Fibroblast of villous mesenchyme (primary cell): ENCODE data around the gene CEACAM4. TPM values are rescaled to one million over a fixed set of nuclear protein-coding genes. Genes with fewer than 3 reads are reported as not detected.

Source experiments
- DNase-seq: peaks from one replicate; pipeline ENCODE4 v3.0.0-alpha.2; 2010; ENCODE audit warnings: low read depth
- H3K4me3 ChIP-seq: 2 replicates; pipeline ENCODE4 v1.5.1; 2011; ENCODE audit warnings: low read depth, mild to moderate bottlenecking, low read length
- small RNA-seq: library from RNA; depleted of rRNA; stranded (forward); fragments of <200 nt; gene quantifications from one replicate; pipeline ENCODE3, GENCODE V24; 2012
- total RNA-seq: library from RNA; depleted of rRNA; stranded (reverse); fragments of >200 nt; gene quantifications from 2 replicates; pipeline ENCODE4 v1.2.3, GENCODE V29; 2012
- TF ChIP-seq, protein P1 (sequence below): IDR thresholded peaks from 2 replicates; pipeline ENCODE4 v1.5.1; 2012; ENCODE audit warnings: low read depth, mild to moderate bottlenecking, low read length; ENCODE audit not compliant: insufficient read depth

The CEACAM4 gene
- total RNA-seq, 1 donor: not detected

DNA sequence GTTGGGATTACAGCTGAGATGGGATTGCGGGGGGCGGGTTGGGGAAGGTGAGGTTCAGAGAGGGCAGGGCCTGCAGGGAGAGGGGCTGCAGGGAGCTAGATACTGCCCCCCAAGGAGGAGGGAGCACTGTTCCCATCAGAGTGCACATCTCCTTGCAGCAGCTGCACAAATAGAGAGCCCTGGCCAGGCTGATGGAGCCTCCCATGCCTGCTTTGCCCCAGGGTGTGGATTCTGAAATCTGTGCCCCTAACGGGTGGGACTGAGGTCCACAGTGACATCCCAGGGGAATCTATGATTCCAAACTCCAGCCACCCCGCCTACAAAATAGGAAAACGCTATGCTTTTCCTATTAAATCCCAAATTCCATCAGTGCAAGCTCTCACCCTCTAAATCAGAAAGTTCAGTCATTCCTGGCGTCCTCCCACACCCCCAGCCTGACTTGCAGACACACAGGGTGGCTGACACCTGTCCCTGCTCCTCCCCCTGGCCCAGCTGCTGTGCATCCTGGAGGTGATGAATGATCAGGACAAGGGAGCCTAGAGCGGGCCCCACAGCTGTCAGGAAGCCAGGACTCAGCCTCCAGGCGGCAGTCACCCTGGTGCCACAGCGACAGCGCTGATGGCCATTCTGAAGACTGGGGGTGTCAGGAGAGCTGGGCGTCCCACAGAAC, 57.3 kb downstream of the CEACAM4 start:
- H3K4me3 ChIP-seq: no peak overlapping the region
- no peak for DNase-seq
- TF ChIP-seq, protein P1, sequence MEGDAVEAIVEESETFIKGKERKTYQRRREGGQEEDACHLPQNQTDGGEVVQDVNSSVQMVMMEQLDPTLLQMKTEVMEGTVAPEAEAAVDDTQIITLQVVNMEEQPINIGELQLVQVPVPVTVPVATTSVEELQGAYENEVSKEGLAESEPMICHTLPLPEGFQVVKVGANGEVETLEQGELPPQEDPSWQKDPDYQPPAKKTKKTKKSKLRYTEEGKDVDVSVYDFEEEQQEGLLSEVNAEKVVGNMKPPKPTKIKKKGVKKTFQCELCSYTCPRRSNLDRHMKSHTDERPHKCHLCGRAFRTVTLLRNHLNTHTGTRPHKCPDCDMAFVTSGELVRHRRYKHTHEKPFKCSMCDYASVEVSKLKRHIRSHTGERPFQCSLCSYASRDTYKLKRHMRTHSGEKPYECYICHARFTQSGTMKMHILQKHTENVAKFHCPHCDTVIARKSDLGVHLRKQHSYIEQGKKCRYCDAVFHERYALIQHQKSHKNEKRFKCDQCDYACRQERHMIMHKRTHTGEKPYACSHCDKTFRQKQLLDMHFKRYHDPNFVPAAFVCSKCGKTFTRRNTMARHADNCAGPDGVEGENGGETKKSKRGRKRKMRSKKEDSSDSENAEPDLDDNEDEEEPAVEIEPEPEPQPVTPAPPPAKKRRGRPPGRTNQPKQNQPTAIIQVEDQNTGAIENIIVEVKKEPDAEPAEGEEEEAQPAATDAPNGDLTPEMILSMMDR: no peak

Small RNA genes lying within 50 kb of the gene (small RNA-seq; reads per million reads assigned to genes)
- not detected for gene AC243960.4

Other genes starting within 250 kb of the CEACAM4 start
- gene EXOSC5, start 229.7 kb downstream of the CEACAM4 start, total RNA-seq: 12.5 and 15.1 TPM in 2 replicates
- 21.2 and 24.8 TPM in 2 replicates for gene BCKDHA, start 229.3 kb downstream of the CEACAM4 start, total RNA-seq
- gene B3GNT8, start 199.7 kb downstream of the CEACAM4 start, total RNA-seq: 0.86 and 1.6 TPM in 2 replicates
- gene DMAC2, start 187.2 kb downstream of the CEACAM4 start, total RNA-seq: 39.3 and 43.2 TPM in 2 replicates
- gene ERICH4, start 183.9 kb downstream of the CEACAM4 start, total RNA-seq: not detected in 2 replicates
- gene CEACAM21, start 50.9 kb downstream of the CEACAM4 start, total RNA-seq: not detected in 2 replicates
- gene CEACAM7, start 61.2 kb upstream of the CEACAM4 start, total RNA-seq: not detected in 2 replicates
- gene CEACAM5, start 81.6 kb upstream of the CEACAM4 start, total RNA-seq: not detected in 2 replicates
- gene CEACAM6, start 128.5 kb upstream of the CEACAM4 start, total RNA-seq: not detected in 2 replicates
- not detected in 2 replicates for gene CEACAM3, start 169.5 kb upstream of the CEACAM4 start, total RNA-seq
- not detected in 2 replicates for gene LYPD4, start 217.6 kb upstream of the CEACAM4 start, total RNA-seq
- not detected in 2 replicates for gene DMRTC2, start 218.0 kb upstream of the CEACAM4 start, total RNA-seq
- 600 and 662 TPM in 2 replicates for gene RPS19, start 233.2 kb upstream of the CEACAM4 start, total RNA-seq